Measurements from ENCODE around the gene NUAK1. TPM values are rescaled to one million over a fixed set of nuclear protein-coding genes. Genes with fewer than 3 reads are reported as not detected.

The NUAK1 gene
- polyA plus RNA-seq (2014; cell fraction: cytosol; rRNA removed) = 7.1 and 9.0 TPM in 2 replicates
- 2.6 and 2.9 TPM in 2 replicates for polyA plus RNA-seq (2014; cell fraction: nucleus; rRNA removed)

- DNase-seq (ENCODE audit: low spot score) = peak; percentile 84
Measured at GRCh38 chr12:106138633-106139421, at the start of gene NUAK1. Gene NUAK1, minus strand, starts transcription at chr12:106138954. Its CDS starts 301 bp downstream, at chr12:106138653.

DNA sequence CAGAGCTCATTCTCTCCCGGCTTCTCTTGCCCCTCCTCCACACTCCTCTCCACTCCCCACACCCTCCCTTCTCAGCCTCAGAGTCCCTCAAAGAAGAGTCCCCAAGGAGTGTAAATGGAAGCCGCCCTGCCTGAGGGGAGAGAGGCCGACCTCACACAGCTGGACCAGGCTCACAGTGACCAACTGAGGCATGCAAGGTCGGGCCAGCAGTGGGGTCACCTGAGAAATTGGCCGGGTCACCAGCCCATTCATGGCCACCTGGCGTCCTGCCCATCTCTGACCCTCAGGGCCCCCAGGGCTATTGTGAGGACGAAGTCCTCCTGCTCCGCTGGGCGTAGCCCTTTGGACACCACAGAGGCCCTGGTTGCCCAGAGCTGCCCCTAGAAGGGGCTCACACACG lies 49.5 kb upstream of the NUAK1 start:
- no peak for DNase-seq (ENCODE audit: low spot score)

- no peak for DNase-seq (ENCODE audit: low spot score)
Measured at GRCh38 chr12:106187842-106188241, 49.1 kb upstream of the NUAK1 start.

- DNase-seq (ENCODE audit: low spot score) = no peak
Measured at GRCh38 chr12:106187155-106187789, 48.5 kb upstream of the NUAK1 start.

- DNase-seq (ENCODE audit: low spot score) = no peak
Measured at GRCh38 chr12:106183735-106184134, 45.0 kb upstream of the NUAK1 start.

DNA sequence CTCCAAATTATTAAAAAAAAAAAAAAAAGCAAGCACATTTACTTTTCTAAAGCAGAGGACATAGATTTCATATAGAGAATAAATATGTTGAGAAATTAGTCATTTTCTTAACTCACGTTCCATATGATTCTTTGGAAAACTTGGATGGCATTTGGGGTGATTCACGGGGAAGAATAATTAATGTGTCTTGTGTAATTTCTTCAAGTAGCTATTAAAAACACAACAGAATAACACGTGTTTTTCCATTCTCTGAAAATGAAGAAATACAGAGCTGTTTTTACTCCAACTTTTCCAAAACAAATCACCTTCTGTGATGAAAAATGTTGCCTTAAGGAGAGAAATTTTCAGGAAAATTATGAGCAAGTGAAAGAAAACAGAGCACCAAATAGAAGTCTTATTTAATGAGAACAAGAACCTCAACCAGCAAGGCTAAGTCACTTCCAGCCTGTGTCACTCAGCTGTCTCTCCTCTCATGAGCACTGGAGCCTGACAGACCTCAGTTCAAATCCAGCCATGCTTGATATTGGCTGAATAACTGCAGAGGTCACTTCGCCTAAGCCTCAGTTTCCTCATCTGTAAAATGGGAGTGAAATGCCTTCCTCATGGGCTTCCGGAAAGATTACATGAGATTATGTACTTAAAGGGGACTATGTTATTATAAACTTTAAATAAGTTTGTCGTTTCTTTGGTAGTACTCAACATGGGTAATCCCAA lies 42.8 kb upstream of the NUAK1 start:
- no peak for DNase-seq (ENCODE audit: low spot score)

GRCh38 chr12:106179086-106179485 lies 40.3 kb upstream of the NUAK1 start:
- DNase-seq (ENCODE audit: low spot score) = peak; percentile 60

GRCh38 chr12:106178562-106178961 lies 39.8 kb upstream of the NUAK1 start:
- DNase-seq (ENCODE audit: low spot score) = peak; percentile 45

GRCh38 chr12:106176560-106176959 lies 37.8 kb upstream of the NUAK1 start:
- DNase-seq (ENCODE audit: low spot score) = no peak

GRCh38 chr12:106174876-106175275 lies 36.1 kb upstream of the NUAK1 start:
- peak; percentile 55 for DNase-seq (ENCODE audit: low spot score)

DNA sequence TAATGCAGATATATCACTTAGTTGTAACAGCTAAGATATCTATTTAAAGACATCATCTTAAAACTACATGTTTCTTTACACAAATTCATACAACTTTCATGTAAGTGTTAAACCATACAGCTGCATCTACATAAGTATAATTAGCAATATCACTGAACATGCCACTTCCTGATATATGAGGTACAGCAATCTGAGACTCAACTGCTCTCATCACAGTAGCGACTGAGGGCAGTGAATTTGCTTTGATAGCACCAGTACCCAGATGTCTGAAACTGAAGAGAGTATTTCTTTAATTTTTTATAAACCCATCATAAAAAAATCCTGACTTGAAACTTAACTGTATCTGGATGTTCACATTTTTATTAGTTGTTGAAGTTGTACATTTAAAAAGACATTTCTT lies 34.7 kb upstream of the NUAK1 start:
- DNase-seq (ENCODE audit: low spot score) = no peak

DNA sequence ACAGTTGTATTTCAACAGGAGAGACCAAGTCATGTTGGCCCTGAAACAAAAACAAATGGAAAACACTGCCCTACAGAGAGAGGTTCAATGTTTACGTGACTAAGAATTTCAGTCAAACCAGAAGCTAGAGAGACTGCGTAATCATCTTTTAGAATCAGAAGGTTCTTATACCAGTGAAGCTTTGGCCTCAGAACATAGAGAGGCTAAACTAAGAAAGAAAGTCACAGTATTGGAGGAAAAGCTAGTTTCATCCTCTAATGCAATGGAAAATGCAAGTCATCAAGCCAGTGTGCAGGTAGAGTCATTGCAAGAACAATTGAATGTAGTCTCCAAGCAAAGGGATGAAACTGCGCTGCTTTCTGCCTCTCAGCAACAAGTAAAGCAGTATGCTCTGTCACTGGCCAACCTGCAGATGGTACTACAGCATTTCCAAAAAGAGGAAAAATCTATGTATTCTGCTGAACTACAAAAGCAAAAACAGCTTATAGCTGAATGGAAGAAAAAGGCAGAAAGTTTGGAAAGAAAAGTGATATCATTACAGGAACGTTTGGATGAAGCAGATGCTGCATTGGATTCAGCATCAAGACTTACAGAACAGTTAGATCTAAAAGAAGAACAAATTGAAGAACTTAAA lies 32.5 kb upstream of the NUAK1 start:
- no peak for DNase-seq (ENCODE audit: low spot score)

- DNase-seq (ENCODE audit: low spot score) = no peak
Measured at GRCh38 chr12:106170285-106170684, 31.5 kb upstream of the NUAK1 start.

- DNase-seq (ENCODE audit: low spot score) = no peak
Measured at GRCh38 chr12:106163712-106164111, 25.0 kb upstream of the NUAK1 start.

DNA sequence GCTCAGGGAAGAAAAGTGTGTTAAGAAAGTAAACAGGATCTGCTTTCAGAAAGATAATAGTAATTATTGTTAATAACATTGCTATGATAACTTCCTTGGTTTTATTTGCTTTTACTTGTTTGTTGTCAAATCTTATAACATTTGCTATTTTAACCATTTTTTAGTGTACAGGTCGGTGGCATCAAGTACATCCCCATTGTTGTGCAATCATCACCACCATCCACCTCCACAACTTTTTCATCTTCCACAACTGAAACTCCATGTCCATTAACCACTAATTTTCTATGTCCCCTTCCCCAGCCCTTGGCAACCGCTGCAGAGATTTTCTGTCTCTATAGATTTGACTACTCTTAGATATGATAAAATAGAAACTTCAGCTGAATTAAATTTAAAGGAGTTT lies 22.7 kb upstream of the NUAK1 start:
- no peak for DNase-seq (ENCODE audit: low spot score)

- DNase-seq (ENCODE audit: low spot score) = no peak
Measured at GRCh38 chr12:106160915-106161314, 22.2 kb upstream of the NUAK1 start.

GRCh38 chr12:106157802-106158201 lies 19.0 kb upstream of the NUAK1 start:
- no peak for DNase-seq (ENCODE audit: low spot score)

GRCh38 chr12:106154751-106155273 lies 16.1 kb upstream of the NUAK1 start:
- DNase-seq (ENCODE audit: low spot score) = no peak

DNA sequence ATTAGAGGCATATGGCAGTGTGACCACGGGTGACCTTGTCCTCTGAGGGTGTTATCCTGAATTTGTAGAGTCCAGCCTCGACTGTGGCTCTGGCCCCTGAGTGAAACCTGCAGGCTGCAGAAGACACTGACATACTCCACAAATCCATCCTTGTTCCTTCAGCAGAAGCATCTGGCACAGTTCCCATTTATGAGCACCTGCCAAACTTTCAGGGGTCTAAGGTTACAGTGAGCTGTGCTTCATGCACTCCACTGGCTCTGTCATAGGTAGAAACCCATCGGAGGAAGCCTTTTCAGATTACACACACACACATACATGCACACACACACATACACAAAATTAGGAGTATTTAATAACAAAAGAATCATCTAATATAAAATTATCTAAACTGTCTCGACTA lies 13.6 kb upstream of the NUAK1 start:
- no peak for DNase-seq (ENCODE audit: low spot score)

GRCh38 chr12:106150555-106150954 lies 11.8 kb upstream of the NUAK1 start:
- DNase-seq (ENCODE audit: low spot score) = peak; percentile 68

DNA sequence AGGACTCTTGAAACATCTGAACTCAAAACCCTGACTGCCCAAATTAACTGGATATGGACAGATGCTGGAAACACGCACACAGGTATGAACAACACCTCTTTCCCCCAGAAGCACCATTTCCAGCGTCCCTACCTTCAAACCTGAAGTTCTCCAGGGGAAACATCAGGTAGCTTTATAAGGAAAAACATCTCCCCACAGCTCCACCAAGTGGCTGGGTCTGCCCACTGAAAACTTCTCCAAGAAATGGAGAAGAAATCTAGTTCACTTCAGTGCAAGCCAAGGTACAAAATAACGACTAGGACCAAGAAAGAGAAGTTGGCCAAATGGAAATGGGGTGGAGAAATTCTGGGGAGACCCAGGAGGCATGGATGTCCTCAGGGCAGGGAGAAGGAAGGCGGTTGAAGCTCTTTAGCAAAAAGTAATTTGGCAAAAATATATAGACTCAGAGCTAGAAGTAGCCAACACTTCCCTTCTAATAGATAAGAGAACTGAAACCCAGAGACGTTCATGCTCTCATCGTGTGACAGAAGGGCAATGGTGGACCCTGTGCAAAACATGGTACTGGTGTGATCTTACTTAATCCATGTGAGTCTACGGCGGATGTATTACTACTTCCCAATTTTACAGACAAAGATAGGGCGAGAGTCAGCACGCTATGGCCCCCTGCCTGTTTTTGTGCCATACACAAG lies 10.5 kb upstream of the NUAK1 start:
- peak; percentile 51 for DNase-seq (ENCODE audit: low spot score)

Measured in SK-N-DZ (cell line).